GM20000 (cell line): ENCODE data around the gene OR7D2.
A peak's percentile ranks its signal among the peaks of the same experiment; 100 is the strongest.

Experiments
- DNase-seq: peaks from one replicate; pipeline ENCODE4 v3.0.0; 2012; ENCODE audit warnings: low spot score
- CTCF ChIP-seq: IDR thresholded peaks from 2 replicates; pipeline ENCODE4 v1.5.1; 2012; ENCODE audit warnings: mild to moderate bottlenecking, control low read depth; ENCODE audit errors: extremely low read depth, missing control alignments

OR7D2 gene

GRCh38 chr19:9178901-9179300, at the start of gene OR7D2:
OR7D2 (plus strand) TSS chr19:9178979; CDS start chr19:9185782, 6,803 bp downstream.
- no peak for DNase-seq
- TF ChIP-seq CTCF = no peak

- no peak for TF ChIP-seq CTCF
- peak; percentile 23 for DNase-seq
Measured at GRCh38 chr19:9130965-9131364, 47.8 kb upstream of the OR7D2 start.

- no peak for TF ChIP-seq CTCF
- no peak for DNase-seq
Measured at GRCh38 chr19:9132422-9132821, 46.4 kb upstream of the OR7D2 start.

- no peak for DNase-seq
- TF ChIP-seq CTCF = no peak
Measured at GRCh38 chr19:9139609-9140158, 39.1 kb upstream of the OR7D2 start.

- TF ChIP-seq CTCF = no peak
- peak; percentile 86 for DNase-seq
Measured at GRCh38 chr19:9140159-9140874, 38.5 kb upstream of the OR7D2 start, which contains the start of gene ZNF317. ZNF317 (plus strand) TSS chr19:9140397; CDS start chr19:9156017, 15,620 bp downstream.

GRCh38 chr19:9144920-9145319, 33.9 kb upstream of the OR7D2 start:
- no peak for DNase-seq
- TF ChIP-seq CTCF = no peak

GRCh38 chr19:9146882-9147281, 31.9 kb upstream of the OR7D2 start:
- TF ChIP-seq CTCF = no peak

More at GRCh38 chr19:9146882-9147281, 31.9 kb upstream of the OR7D2 start:
- no peak for DNase-seq
